A549 (cell line): Measurements from ENCODE around the gene IP6K3. TPM values are rescaled to one million over a fixed set of nuclear protein-coding genes. Genes with fewer than 3 reads are reported as not detected.

ENCODE experiments used
- ATAC-seq, 2 experiments: fragments of 200-7000 bp in 1 of 2; fragments of >200 bp in 1 of 2; cut with Nextera tagmentation in 1 of 2; cut with Tn5 transposase in 1 of 2; 3 replicates each; pipeline versions ENCODE4 v1.8.0 to v1.9.1; 2018 to 2020; ENCODE audit warnings: mild to moderate bottlenecking in 1 of 2, moderate library complexity in 1 of 2
- CTCF ChIA-PET: fragments of 300-600 bp; sonication (Branson Sonifier 250); formaldehyde crosslinking; extraction: SDS; loops from one replicate; lab custom pipeline; 2021; ENCODE audit warnings: antibody characterized with exemption, inconsistent platforms; lab: Yijun Ruan, JAX
- POLR2A ChIA-PET: fragments of 350-600 bp; formaldehyde crosslinking; extraction: SDS; loops from one replicate; lab custom pipeline; 2021; ENCODE audit warnings: antibody characterized with exemption, inconsistent platforms; lab: Yijun Ruan, JAX
- DNase-seq, 2 experiments: peaks; one replicate each; pipeline versions ENCODE4 v3.0.0 to v3.0.0-alpha.2; 2011 to 2016; ENCODE audit warnings: low read depth in 1 of 2, low spot score in 1 of 2
- FAIRE-seq: peaks from 2 replicates; lab custom pipeline; 2011; peaks lifted over from hg19 to GRCh38; lab: Jason Lieb, UNC
- H3K27ac ChIP-seq, 2 experiments: fragments of >200 bp; sonication (Bioruptor Twin); formaldehyde crosslinking; 3 replicates each; pipeline ENCODE4 v1.5.1; 2016 to 2017
- H3K4me1 ChIP-seq: fragments of >200 bp; sonication (Bioruptor Twin); formaldehyde crosslinking; 3 replicates; pipeline ENCODE4 v1.6.1; 2016
- H3K4me2 ChIP-seq: fragments of >200 bp; sonication (Bioruptor Twin); formaldehyde crosslinking; 3 replicates; pipeline ENCODE4 v1.6.1; 2016
- H3K4me3 ChIP-seq: fragments of >200 bp; sonication (Bioruptor Twin); formaldehyde crosslinking; 3 replicates; pipeline ENCODE4 v1.5.1; 2016
- H3K9me3 ChIP-seq: fragments of >200 bp; sonication (Bioruptor Twin); formaldehyde crosslinking; 3 replicates; pipeline ENCODE4 v1.6.1; 2016
- ATOH8 ChIP-seq: fragments of 250-450 bp; sonication (Bioruptor Pico); IDR thresholded peaks from 2 replicates; pipeline ENCODE4 v1.5.0; 2020; ENCODE audit warnings: low read depth, mild to moderate bottlenecking, moderate library complexity
- CBX2 ChIP-seq: fragments of 200-600 bp; sonication (generic); IDR thresholded peaks from 2 replicates; pipeline ENCODE4 v1.6.1; 2016; ENCODE audit warnings: low read depth, mild to moderate bottlenecking, borderline replicate concordance
- CHD4 ChIP-seq: fragments of 200-600 bp; sonication (generic); IDR thresholded peaks from 2 replicates; pipeline ENCODE4 v1.6.1; 2016; ENCODE audit warnings: antibody characterized with exemption, mild to moderate bottlenecking, borderline replicate concordance
- EHMT2 ChIP-seq: fragments of 200-600 bp; sonication (generic); IDR thresholded peaks from 2 replicates; pipeline ENCODE4 v1.6.1; 2016; ENCODE audit warnings: antibody characterized with exemption, low read depth, mild to moderate bottlenecking, moderate library complexity
- FOXS1 ChIP-seq: fragments of 250-450 bp; sonication (Bioruptor Pico); IDR thresholded peaks from 2 replicates; pipeline ENCODE4 v1.5.0; 2020; ENCODE audit warnings: mild to moderate bottlenecking, moderate library complexity
- HES2 ChIP-seq: fragments of >200 bp; sonication (Bioruptor Twin); formaldehyde crosslinking; IDR thresholded peaks from 2 replicates; pipeline ENCODE4 v1.6.1; 2016
- HEYL ChIP-seq: fragments of 250-450 bp; sonication (Bioruptor Pico); IDR thresholded peaks from 2 replicates; pipeline ENCODE4 v1.8.0; 2021; ENCODE audit warnings: mild to moderate bottlenecking, moderate library complexity
- HOXA7 ChIP-seq: fragments of 250-450 bp; sonication (Bioruptor Pico); IDR thresholded peaks from 2 replicates; pipeline ENCODE4 v1.5.0; 2020; ENCODE audit warnings: mild to moderate bottlenecking, moderate library complexity
- HOXB5 ChIP-seq: fragments of 250-450 bp; sonication (Bioruptor Pico); IDR thresholded peaks from 2 replicates; pipeline ENCODE4 v1.5.0; 2020; ENCODE audit warnings: mild to moderate bottlenecking, moderate library complexity
- JUN ChIP-seq, 2 experiments: fragments of >200 bp; sonication (Bioruptor Twin); formaldehyde crosslinking; IDR thresholded peaks; 2 replicates in 1 of 2; 3 replicates in 1 of 2; pipeline ENCODE4 v1.6.1; 2016 to 2017
- MAX ChIP-seq: IDR thresholded peaks from 2 replicates; pipeline ENCODE4 v1.6.1; 2012
- MAZ ChIP-seq: fragments of 150-350 bp; IDR thresholded peaks from 2 replicates; pipeline ENCODE4 v1.6.1; 2014; ENCODE audit warnings: antibody characterized with exemption, low read depth, low read length, borderline replicate concordance
- NFE2L2 ChIP-seq: fragments of 150-350 bp; conservative IDR thresholded peaks from 2 replicates; pipeline ENCODE4 v1.6.1; 2014; ENCODE audit warnings: low read length
- PHF8 ChIP-seq: fragments of 200-600 bp; sonication (generic); IDR thresholded peaks from 2 replicates; pipeline ENCODE4 v1.6.1; 2016; ENCODE audit warnings: low read depth, mild to moderate bottlenecking, antibody characterized with exemption, moderate library complexity, borderline replicate concordance
- POLR2AphosphoS2 ChIP-seq: conservative IDR thresholded peaks from 2 replicates; pipeline ENCODE4 v1.6.1; 2012; ENCODE audit warnings: low read length, improper control_type of control experiment, inconsistent platforms
- RARB ChIP-seq: fragments of 250-450 bp; sonication (Bioruptor Pico); IDR thresholded peaks from 2 replicates; pipeline ENCODE4 v1.8.0; 2021; ENCODE audit warnings: mild to moderate bottlenecking, moderate library complexity
- SMC3 ChIP-seq: fragments of >200 bp; sonication (Bioruptor Twin); formaldehyde crosslinking; IDR thresholded peaks from 3 replicates; pipeline ENCODE4 v1.6.1; 2018; ENCODE audit warnings: inconsistent platforms
- TFCP2L1 ChIP-seq: fragments of 250-450 bp; sonication (Bioruptor Pico); IDR thresholded peaks from 2 replicates; pipeline ENCODE4 v1.5.0; 2021; ENCODE audit warnings: mild to moderate bottlenecking
- TP53 ChIP-seq: fragments of 250-450 bp; sonication (Bioruptor Pico); IDR thresholded peaks from 2 replicates; pipeline ENCODE4 v1.5.0; 2021; ENCODE audit warnings: mild to moderate bottlenecking, moderate library complexity
- USF2 ChIP-seq: fragments of 450-650 bp; IDR thresholded peaks from 2 replicates; pipeline ENCODE4 v1.6.1; 2014; ENCODE audit warnings: antibody characterized with exemption
- ZNF302 ChIP-seq: fragments of 250-450 bp; sonication (Bioruptor Pico); IDR thresholded peaks from 2 replicates; pipeline ENCODE4 v1.9.0; 2021; ENCODE audit warnings: inconsistent platforms, mild to moderate bottlenecking, moderate library complexity
- ZSCAN20 ChIP-seq: fragments of 250-450 bp; sonication (Bioruptor Pico); IDR thresholded peaks from 2 replicates; pipeline ENCODE4 v1.8.0; 2022; ENCODE audit warnings: mild to moderate bottlenecking, moderate library complexity
- WGBS: methylation state at CpG from one replicate; pipeline ENCODE4 v1.1.6; 2017; ENCODE audit errors: missing lambda C conversion rate; 5-methylcytosine and 5-hydroxymethylcytosine counted together
- polyA plus RNA-seq, 4 experiments: library from polyadenylated mRNA; depleted of rRNA in 3 of 4; stranded (reverse); fragments of >200 nt; fragmentation: RNase III in 1 of 4; extraction: RNeasy Plus Mini Kit Qiagen cat#74134 plus additional on column Dnase treatment in 1 of 4; gene quantifications; 2 replicates in 3 of 4; 3 replicates in 1 of 4; pipeline ENCODE4 v1.2.3, GENCODE V29; 2011 to 2017

IP6K3 gene
- polyA plus RNA-seq, 2 of the 4 experiments (the other 2 are of a cell fraction), result 0.03 to 0.12 TPM

GRCh38 chr6:33755070-33755869, 8.6 kb upstream of the IP6K3 start:
- Histone ChIP-seq H3K27ac (no peak overlapping the region), H3K9me3 (no peaks in the 10 kb centered on the region), H3K4me2 (no peak overlapping the region), H3K4me1 (peaks cover 13% of the 10 kb centered on the region), H3K4me3 (no peak overlapping the region)
- WGBS, result 70% methylated on average over 10 of the region's 13 CpGs
- ATAC-seq (no peak), FAIRE-seq (no peak), DNase-seq (no peak)
- ChIA-PET POLR2A (no interaction called here), CTCF (interaction anchor here (1.0 to 2.5 kb wide), 7 partner anchors 10 to 300 kb away, joined by 3 to 14 read pairs (median 3); no protein-coding TSS in a partner anchor)
- TF ChIP-seq USF2 (no peak), MAZ (no peak)

- DNase-seq, result no peak
- TF ChIP-seq ZNF302 (CRISPR knock-in tag) (no peak), NFE2L2 (no peak), RARB (CRISPR knock-in tag) (no peak), CBX2 (no peak), CHD4 (no peak), SMC3 (no peak), MAX (no peak), ATOH8 (CRISPR knock-in tag) (no peak), HEYL (CRISPR knock-in tag) (no peak), PHF8 (no peak), EHMT2 (no peak), HES2 (no peak), HOXB5 (no peak), TP53 (CRISPR knock-in tag) (no peak), FOXS1 (CRISPR knock-in tag) (no peak)
- ChIA-PET POLR2A (no interaction called here), CTCF (interaction anchor here (0.7 to 1.6 kb wide), 5 partner anchors 10 to 283 kb away, joined by 3 to 6 read pairs (median 4); no protein-coding TSS in a partner anchor)
- no peak for FAIRE-seq
- Histone ChIP-seq H3K9me3 (no peaks in the 10 kb centered on the region), H3K4me1 (peaks cover 11% of the 10 kb centered on the region), H3K27ac (no peak overlapping the region), H3K4me2 (no peak overlapping the region), H3K4me3 (no peak overlapping the region)
- no peak for ATAC-seq
- WGBS, result 81% methylated on average over 11 of the region's 11 CpGs
Measured at GRCh38 chr6:33754222-33754621, 7.5 kb upstream of the IP6K3 start.

GRCh38 chr6:33752646-33753015, 5.9 kb upstream of the IP6K3 start:
- POLR2A ChIA-PET, result no interaction called here
- Histone ChIP-seq H3K4me2 (no peak overlapping the region), H3K9me3 (no peaks in the 10 kb centered on the region), H3K4me3 (no peak overlapping the region), H3K4me1 (no peaks in the 10 kb centered on the region), H3K27ac (0 out of 6 replicates have a peak overlapping the region, but pooled peaks of 1 of the 2 experiments have one; percentile 19)
- CTCF ChIA-PET, result interaction anchor here (1.4 kb wide), 1 partner anchor 9 kb away, joined by 5 read pairs; no protein-coding TSS in a partner anchor
- no peak for TF ChIP-seq JUN (IDR thresholded peaks at IDR 0.05)
- TF ChIP-seq EHMT2, result no peak
- no peak for TF ChIP-seq HOXA7 (CRISPR knock-in tag)
- TF ChIP-seq TFCP2L1 (CRISPR knock-in tag), result no peak
- TF ChIP-seq ZSCAN20 (CRISPR knock-in tag), result no peak
- no peak for TF ChIP-seq POLR2AphosphoS2
- ATAC-seq, result no peak
- FAIRE-seq, result no peak
- DNase-seq, result no peak
- 83% methylated on average over 1 of the region's 1 CpG for WGBS
